Ovary (tissue), 9 donors: ENCODE measurements around the gene ALDOB. TPM values are rescaled to one million over a fixed set of nuclear protein-coding genes. Genes with fewer than 3 reads are reported as not detected.

ENCODE experiments used
- DNase-seq, 5 donors: peaks; one replicate each; pipeline ENCODE4 v3.0.0-alpha.2; 2019 to 2020
- H3K27ac ChIP-seq, 2 donors: fragments of 200-600 bp; one replicate each; pipeline versions ENCODE4 v1.5.1 to v1.8.0; 2019 to 2022
- H3K27me3 ChIP-seq: fragments of 200-600 bp; one replicate; pipeline ENCODE4 v1.8.0; 2022
- H3K36me3 ChIP-seq: fragments of 200-600 bp; sonication (generic); one replicate; pipeline ENCODE4 v1.5.1; 2019
- H3K4me1 ChIP-seq: one replicate; pipeline ENCODE4 v1.8.1; 2013; ENCODE audit warnings: mild to moderate bottlenecking, moderate library complexity; ENCODE audit not compliant: insufficient read depth
- H3K4me3 ChIP-seq: fragments of 200-600 bp; sonication (generic); one replicate; pipeline ENCODE4 v1.5.1; 2017
- H3K9me3 ChIP-seq, 2 donors: fragments of 200-600 bp in 1 of 2; sonication (generic) in 1 of 2; one replicate each; pipeline versions ENCODE4 v1.5.1 to v1.8.1; 2013 to 2019; ENCODE audit warnings: mild to moderate bottlenecking in 1 of 2, moderate library complexity in 1 of 2
- CTCF ChIP-seq, 3 donors: fragments of 450-650 bp in 2 of 3; fragments of 200-600 bp in 1 of 3; IDR thresholded peaks; one replicate each; pipeline versions ENCODE4 v1.5.1 to v1.8.0; 2016 to 2022; ENCODE audit warnings: antibody characterized with exemption in 3 of 3, mild to moderate bottlenecking in 1 of 3
- EP300 ChIP-seq: sonication (generic); formaldehyde crosslinking; IDR thresholded peaks from one replicate; pipeline ENCODE4 v1.6.1; 2017; ENCODE audit warnings: antibody characterized with exemption
- POLR2A ChIP-seq: fragments of 450-650 bp; IDR thresholded peaks from one replicate; pipeline ENCODE4 v1.6.1; 2017; ENCODE audit warnings: antibody characterized with exemption, mild to moderate bottlenecking, moderate library complexity
- WGBS, 3 donors: extraction: QIAGEN DNeasy Blood & Tissue Kit in 1 of 3; methylation state at CpG; one replicate each; pipeline versions ENCODE4 v1.1.5 to v1.1.7; 2013 to 2017; 5-methylcytosine and 5-hydroxymethylcytosine counted together
- intact Hi-C, 4 donors: fragments of 100-400 bp; cut with DNase I; formaldehyde crosslinking; loops; one replicate each; pipeline versions ENCODE4 v1.11.0 to v1.15.1; 2022 to 2023
- polyA plus RNA-seq, 2 donors: library from polyadenylated mRNA; stranded (reverse); fragments of 200-250 nt in 1 of 2; fragments of 350-450 nt in 1 of 2; fragmentation: Illumina TruSeq in 1 of 2; extraction: RNeasy Lipid Tissue Mini Kit (QIAGEN cat#74804) in 1 of 2; gene quantifications; one replicate each; pipeline ENCODE4 v1.2.3, GENCODE V29; 2013 to 2014
- total RNA-seq, 7 donors: library from RNA; depleted of rRNA in 2 of 7; stranded (reverse); fragments of >200 nt in 2 of 7; fragmentation: NEBNext Ultra II Directional in 3 of 7; extraction: Animal tissue kit (Norgen Biotek cat#: 25700) in 3 of 7; gene quantifications; one replicate each; pipeline versions ENCODE4 v1.1.0 to v1.2.4, GENCODE V29; 2016 to 2023
- donor health status: DM: no; HTN: no; CAD: no; lungs with moderate emphysema.
- donor health status: DM: no; HTN: no; CAD: no.
- donor health status: Bipolar disorder and iron deficiency.
- donor health status: DM: yes; HTN: yes; CAD: no.
- donor health status: DM: no; HTN: no; CAD: no.
- donor health status: DM: yes; HTN: yes; CAD: no.

ALDOB gene
- total and polyA plus RNA-seq, 9 donors: 0.18 to 14.7 (median 0.62) TPM; not detected in 2

GRCh38 chr9:101465326-101465915 lies 29.8 kb upstream of the ALDOB start:
- WGBS, 3 donors: 34 to 45% (median 44%) methylated on average over 6 of the region's 6 CpGs
- Histone ChIP-seq H3K27ac (no peak overlapping the region), H3K27me3 (no peaks in the 10 kb centered on the region), H3K36me3 (no peaks in the 10 kb centered on the region), H3K4me3 (no peak overlapping the region), H3K4me1 (no peaks in the 10 kb centered on the region), H3K9me3 (no peaks in the 10 kb centered on the region)
- peak in 1 of 5 donors; percentile 40 for DNase-seq
- intact Hi-C loops: no loop called here
- TF ChIP-seq POLR2A (no peak), EP300 (no peak), CTCF (IDR thresholded peaks at IDR 0.05) (no peak)

- H3K4me3 ChIP-seq: no peak overlapping the region
- no peaks in the 10 kb centered on the region for H3K36me3 ChIP-seq
- H3K4me1 ChIP-seq: no peaks in the 10 kb centered on the region
- WGBS, 3 donors: 51 to 66% (median 61%) methylated on average over 2 of the region's 2 CpGs
- no peak overlapping the region for H3K27ac ChIP-seq
- TF ChIP-seq EP300 (no peak), POLR2A (no peak), CTCF (IDR thresholded peaks at IDR 0.05) (no peak)
- no peaks in the 10 kb centered on the region for H3K27me3 ChIP-seq
- no peaks in the 10 kb centered on the region for H3K9me3 ChIP-seq
- intact Hi-C loops: no loop called here
- no peak for DNase-seq
These were observed 27.8 kb upstream of the ALDOB start for GRCh38 chr9:101463397-101463796.

- WGBS, 3 donors: 11 to 22% (median 16%) methylated on average over 5 of the region's 5 CpGs
- peak in 1 of 5 donors; percentile 20 for DNase-seq
- no peak overlapping the region for H3K4me3 ChIP-seq
- H3K4me1 ChIP-seq: no peaks in the 10 kb centered on the region
- intact Hi-C loops: no loop called here
- TF ChIP-seq POLR2A: no peak
- TF ChIP-seq CTCF (IDR thresholded peaks at IDR 0.05): no peak
- no peak for TF ChIP-seq EP300
- H3K27ac ChIP-seq: no peak overlapping the region
- H3K27me3 ChIP-seq: no peaks in the 10 kb centered on the region
- no peaks in the 10 kb centered on the region for H3K9me3 ChIP-seq
- H3K36me3 ChIP-seq: no peaks in the 10 kb centered on the region
These were observed 27.0 kb upstream of the ALDOB start for GRCh38 chr9:101462558-101462957.

GRCh38 chr9:101460965-101461364 lies 25.4 kb upstream of the ALDOB start:
- no peaks in the 10 kb centered on the region for H3K27me3 ChIP-seq
- no peaks in the 10 kb centered on the region for H3K9me3 ChIP-seq
- H3K4me1 ChIP-seq: no peaks in the 10 kb centered on the region
- TF ChIP-seq CTCF (IDR thresholded peaks at IDR 0.05) (no peak), EP300 (no peak), POLR2A (no peak)
- WGBS, 3 donors: 32 to 57% (median 47%) methylated on average over 4 of the region's 4 CpGs
- DNase-seq: no peak
- no peak overlapping the region for H3K27ac ChIP-seq
- no peaks in the 10 kb centered on the region for H3K36me3 ChIP-seq
- intact Hi-C loops: no loop called here
- H3K4me3 ChIP-seq: no peak overlapping the region
